Stimulated activated effector memory CD8-positive, alpha-beta T cell treated with anti-CD3 and anti-CD28 coated beads, Interleukin-12 subunit alpha, Interleukin-12 subunit beta, amount 100 ng/mL, for 72 hours (primary cell): ENCODE measurements around the gene C2orf80.

ENCODE experiments used
- ATAC-seq: fragments of 150-1000 bp; cut with Tn5 transposase; 2 replicates; pipeline ENCODE4 v1.10.0; 2021
- DNase-seq, 2 donors: peaks; one replicate each; pipeline ENCODE4 v3.0.0; 2021 to 2022; ENCODE audit warnings: low spot score in 2 of 2
- H3K27ac Mint-ChIP-seq: one replicate; pipeline ENCODE4 v1.8.0; 2022; ENCODE audit warnings: mild to moderate bottlenecking, mixed read lengths
- H3K36me3 Mint-ChIP-seq: one replicate; pipeline ENCODE4 v1.8.0; 2022; ENCODE audit warnings: mild to moderate bottlenecking, mixed read lengths
- H3K4me1 Mint-ChIP-seq: one replicate; pipeline ENCODE4 v1.8.0; 2022; ENCODE audit warnings: mixed read lengths
- H3K4me3 Mint-ChIP-seq: one replicate; pipeline ENCODE4 v1.8.0; 2022; ENCODE audit warnings: mild to moderate bottlenecking, mixed read lengths
- H3K9me3 Mint-ChIP-seq: one replicate; pipeline ENCODE4 v1.8.0; 2022; ENCODE audit warnings: mixed read lengths

Gene C2orf80

DNA sequence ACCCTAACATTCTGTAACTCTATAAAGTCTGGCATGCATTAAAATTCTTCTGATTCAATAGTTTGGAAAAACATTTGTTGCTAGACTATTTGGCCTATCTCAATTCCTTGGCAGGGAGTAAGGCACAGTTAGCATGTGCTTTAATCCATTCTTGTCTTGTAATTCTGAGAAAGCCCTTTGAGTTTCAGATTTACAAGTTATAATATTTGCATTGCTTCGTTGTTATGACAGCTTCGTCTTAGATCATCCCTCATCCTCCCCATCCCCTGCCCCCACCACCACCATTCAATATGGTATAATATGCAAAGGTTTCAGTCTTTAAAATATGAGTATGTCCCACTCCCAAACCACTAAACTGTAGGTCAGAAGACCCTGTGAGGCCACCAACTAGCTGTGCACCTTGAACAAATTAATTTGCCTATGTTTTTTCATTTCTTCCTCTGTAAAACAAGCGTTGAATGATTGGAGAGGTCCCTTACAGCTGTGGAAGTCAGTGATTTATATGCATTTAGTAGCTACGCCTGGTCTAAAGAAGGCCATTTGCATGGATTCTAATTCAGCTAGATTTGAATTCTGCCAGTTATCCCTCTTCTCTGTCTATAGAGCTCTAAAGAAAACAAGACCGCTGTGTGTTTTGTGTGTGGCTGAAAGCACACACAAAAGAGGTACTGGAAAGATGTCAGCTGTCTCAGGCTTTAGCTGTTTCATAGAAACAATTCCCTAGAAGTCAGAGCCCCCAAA is 591 bp downstream of the C2orf80 start:
- Mint-ChIP-seq H3K4me3 (no peak overlapping the region), H3K27ac (no peak overlapping the region), H3K9me3 (no peaks in the 10 kb centered on the region), H3K4me1 (no peaks in the 10 kb centered on the region), H3K36me3 (no peaks in the 10 kb centered on the region)
- ATAC-seq: no peak
- no peak for DNase-seq

DNA sequence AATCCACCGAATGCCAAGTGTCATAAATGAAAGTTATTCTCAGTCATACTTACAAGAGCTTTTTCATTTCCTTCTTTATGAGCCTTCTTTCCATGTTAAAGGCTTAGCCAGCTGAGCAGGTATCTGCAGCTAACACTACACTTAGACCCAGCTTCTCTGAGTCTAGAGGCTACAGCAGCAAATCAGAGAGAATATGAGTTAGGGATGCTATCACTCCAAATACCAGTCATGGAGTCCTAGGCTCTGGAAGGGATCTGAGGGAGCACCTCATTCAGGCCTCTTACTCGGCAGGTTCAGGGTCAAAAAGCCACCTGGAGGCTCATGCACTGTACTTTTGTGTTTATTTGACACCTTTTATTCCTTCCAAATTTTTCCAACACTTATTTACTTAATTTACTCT is 2.9 kb downstream of the C2orf80 start:
- no peaks in the 10 kb centered on the region for H3K9me3 Mint-ChIP-seq
- H3K4me1 Mint-ChIP-seq: no peaks in the 10 kb centered on the region
- DNase-seq (no peak), ATAC-seq (no peak)
- H3K36me3 Mint-ChIP-seq: no peaks in the 10 kb centered on the region
- no peak overlapping the region for H3K4me3 Mint-ChIP-seq
- no peak overlapping the region for H3K27ac Mint-ChIP-seq

DNA sequence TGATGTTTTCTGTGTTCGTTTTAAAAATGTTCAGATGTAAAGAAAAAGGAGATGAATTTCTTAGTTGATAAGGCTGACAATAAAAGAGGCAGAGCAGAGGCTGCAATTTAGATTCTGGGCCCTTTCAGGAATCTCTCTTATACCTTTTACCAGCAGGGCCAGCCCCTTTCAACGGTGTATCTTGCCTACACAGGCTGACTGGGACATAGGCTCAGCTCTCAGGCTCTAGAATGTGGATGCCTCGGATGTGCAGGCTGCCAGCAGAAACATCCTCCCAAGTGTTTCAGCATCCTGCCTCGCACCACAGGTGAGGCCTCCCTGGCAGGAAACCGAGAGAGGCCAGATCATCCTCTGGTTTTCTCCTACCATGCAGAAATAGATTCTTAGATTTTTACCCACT is 3.4 kb downstream of the C2orf80 start:
- Mint-ChIP-seq H3K4me3 (no peak overlapping the region), H3K27ac (no peak overlapping the region), H3K36me3 (no peaks in the 10 kb centered on the region), H3K4me1 (no peaks in the 10 kb centered on the region), H3K9me3 (no peaks in the 10 kb centered on the region)
- DNase-seq: no peak
- ATAC-seq: no peak

DNA sequence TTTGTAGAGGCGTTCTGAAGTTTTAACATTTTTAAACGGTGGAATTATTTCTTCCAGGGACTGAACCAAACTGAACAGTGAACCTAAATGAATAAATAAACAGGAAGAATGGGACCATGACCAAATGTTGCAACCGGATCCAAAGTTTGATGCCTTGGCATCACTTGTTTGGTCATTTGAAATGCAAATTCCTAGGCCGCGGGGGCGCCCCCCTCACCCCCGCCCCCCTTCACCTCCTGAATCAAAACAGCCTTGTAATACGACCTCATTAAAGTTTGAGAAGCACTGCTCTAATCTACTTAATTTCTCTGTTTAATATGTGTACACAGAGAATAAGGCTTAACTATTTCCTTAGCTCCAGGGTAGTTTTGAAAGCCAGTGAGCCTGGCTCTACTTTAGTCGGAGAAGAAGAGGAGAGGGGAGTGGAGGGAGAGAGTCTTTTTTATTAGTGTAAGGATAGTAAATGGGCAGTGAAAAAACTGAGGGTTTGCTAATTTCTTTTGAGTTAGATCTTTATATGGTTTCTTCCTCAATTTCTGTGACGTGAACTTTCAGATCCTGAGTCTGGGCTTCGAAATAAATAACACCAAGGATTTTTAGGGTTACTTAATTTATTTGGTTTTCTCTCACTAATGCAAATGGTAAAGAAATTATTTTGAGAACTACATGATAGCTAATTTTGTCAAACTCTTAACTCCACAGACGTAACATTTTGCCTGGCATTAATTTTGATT is 5.7 kb downstream of the C2orf80 start:
- DNase-seq (no peak), ATAC-seq (no peak)
- H3K9me3 Mint-ChIP-seq: no peaks in the 10 kb centered on the region
- no peaks in the 10 kb centered on the region for H3K36me3 Mint-ChIP-seq
- no peaks in the 10 kb centered on the region for H3K4me1 Mint-ChIP-seq
- no peak overlapping the region for H3K27ac Mint-ChIP-seq
- no peak overlapping the region for H3K4me3 Mint-ChIP-seq

DNA sequence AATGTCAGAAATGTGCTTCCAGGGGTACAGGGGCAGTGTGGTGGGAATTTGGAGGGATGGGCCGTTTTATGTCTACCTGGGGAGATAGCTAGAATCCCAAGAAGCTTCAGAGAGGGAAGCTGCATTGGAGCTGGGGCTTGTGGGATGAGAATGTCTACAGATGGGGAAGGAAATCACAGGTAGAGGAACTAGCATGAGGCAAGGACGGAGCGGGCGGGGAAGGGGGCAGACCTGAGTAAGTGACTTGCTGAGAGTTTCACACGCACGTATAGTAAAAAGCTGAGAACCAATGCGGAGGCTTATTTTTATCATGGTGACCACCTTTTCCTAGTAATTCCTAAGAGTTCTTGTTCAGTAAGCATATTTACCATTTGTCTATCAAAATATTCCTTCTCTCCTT is 6.3 kb downstream of the C2orf80 start:
- H3K36me3 Mint-ChIP-seq: no peaks in the 10 kb centered on the region
- H3K9me3 Mint-ChIP-seq: no peaks in the 10 kb centered on the region
- ATAC-seq (no peak), DNase-seq (no peak)
- H3K4me1 Mint-ChIP-seq: no peaks in the 10 kb centered on the region
- no peak overlapping the region for H3K27ac Mint-ChIP-seq
- no peak overlapping the region for H3K4me3 Mint-ChIP-seq

DNA sequence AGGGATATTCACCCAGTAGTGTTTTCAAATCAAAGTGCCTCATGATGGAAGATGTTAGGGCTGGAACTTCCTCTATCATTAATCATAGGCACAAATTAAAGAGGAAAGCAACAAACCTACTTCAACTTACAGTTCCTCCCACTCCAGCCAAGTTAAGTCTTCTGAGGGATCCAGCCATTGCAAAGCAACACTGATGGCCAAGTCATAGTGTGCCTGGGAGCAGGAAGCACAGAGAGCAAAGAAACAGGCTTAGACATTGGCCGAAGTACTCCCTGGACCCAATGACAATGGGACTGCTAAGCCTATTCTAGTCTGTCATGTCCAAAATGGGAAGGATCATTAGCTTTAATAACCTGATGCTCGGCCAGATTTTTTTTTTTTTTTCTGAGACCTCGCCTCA is 7.0 kb downstream of the C2orf80 start:
- H3K4me3 Mint-ChIP-seq: no peak overlapping the region
- ATAC-seq (no peak), DNase-seq (no peak)
- no peaks in the 10 kb centered on the region for H3K4me1 Mint-ChIP-seq
- H3K27ac Mint-ChIP-seq: no peak overlapping the region
- H3K36me3 Mint-ChIP-seq: no peaks in the 10 kb centered on the region
- H3K9me3 Mint-ChIP-seq: no peaks in the 10 kb centered on the region

DNA sequence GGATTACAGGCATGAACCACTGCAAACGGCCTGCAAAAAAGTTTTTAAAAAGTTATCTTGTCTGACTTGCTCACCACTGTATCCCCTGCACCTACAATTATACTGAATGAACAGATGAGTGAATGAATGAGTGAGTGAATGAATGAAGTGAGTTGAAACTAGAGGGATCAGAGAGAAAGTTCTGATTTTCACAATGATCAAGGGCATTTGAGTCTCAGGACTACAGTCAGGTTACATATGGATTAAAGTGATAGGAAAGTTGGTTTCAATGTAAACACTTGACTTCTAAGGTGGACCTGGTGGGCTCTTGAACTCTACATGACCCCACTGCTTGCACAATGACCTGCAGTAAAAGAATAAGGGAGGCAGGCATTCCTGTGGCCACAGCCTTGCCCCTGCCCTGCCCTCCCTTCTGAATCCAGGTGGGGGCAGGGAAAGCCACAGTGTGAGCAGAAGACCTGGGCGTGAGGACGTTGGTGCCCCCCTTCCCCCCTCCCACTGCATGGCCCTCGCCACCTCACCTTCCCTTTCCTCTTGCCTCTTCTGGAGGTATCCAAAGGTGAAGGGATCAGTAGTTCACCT is 10.7 kb downstream of the C2orf80 start:
- H3K9me3 Mint-ChIP-seq: no peaks in the 10 kb centered on the region
- no peak overlapping the region for H3K27ac Mint-ChIP-seq
- no peak for ATAC-seq

DNA sequence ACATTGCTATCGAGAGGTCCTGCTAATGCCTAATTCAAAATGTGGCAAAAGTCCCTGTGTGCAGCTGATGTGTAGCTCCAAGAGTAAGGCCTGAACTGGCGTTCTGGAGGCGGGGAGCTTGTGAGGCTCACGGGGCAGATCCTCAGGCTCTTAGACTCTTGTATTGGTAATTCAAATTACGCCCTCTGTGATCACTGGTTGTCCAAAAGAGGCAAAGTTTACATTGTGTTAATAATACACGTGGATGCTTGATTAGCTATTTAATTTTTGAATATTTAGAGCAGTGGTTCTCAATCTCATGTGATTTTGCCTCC is 14.0 kb downstream of the C2orf80 start:
- ATAC-seq: no peak
- Mint-ChIP-seq H3K36me3 (no peaks in the 10 kb centered on the region), H3K4me3 (no peak overlapping the region), H3K27ac (no peak overlapping the region), H3K4me1 (no peaks in the 10 kb centered on the region), H3K9me3 (no peaks in the 10 kb centered on the region)
- no peak for DNase-seq

More for the DNA sequence above, 10.7 kb downstream of the C2orf80 start:
- H3K4me1 Mint-ChIP-seq: no peaks in the 10 kb centered on the region
- H3K4me3 Mint-ChIP-seq: no peak overlapping the region
- DNase-seq: no peak
- H3K36me3 Mint-ChIP-seq: no peaks in the 10 kb centered on the region

DNA sequence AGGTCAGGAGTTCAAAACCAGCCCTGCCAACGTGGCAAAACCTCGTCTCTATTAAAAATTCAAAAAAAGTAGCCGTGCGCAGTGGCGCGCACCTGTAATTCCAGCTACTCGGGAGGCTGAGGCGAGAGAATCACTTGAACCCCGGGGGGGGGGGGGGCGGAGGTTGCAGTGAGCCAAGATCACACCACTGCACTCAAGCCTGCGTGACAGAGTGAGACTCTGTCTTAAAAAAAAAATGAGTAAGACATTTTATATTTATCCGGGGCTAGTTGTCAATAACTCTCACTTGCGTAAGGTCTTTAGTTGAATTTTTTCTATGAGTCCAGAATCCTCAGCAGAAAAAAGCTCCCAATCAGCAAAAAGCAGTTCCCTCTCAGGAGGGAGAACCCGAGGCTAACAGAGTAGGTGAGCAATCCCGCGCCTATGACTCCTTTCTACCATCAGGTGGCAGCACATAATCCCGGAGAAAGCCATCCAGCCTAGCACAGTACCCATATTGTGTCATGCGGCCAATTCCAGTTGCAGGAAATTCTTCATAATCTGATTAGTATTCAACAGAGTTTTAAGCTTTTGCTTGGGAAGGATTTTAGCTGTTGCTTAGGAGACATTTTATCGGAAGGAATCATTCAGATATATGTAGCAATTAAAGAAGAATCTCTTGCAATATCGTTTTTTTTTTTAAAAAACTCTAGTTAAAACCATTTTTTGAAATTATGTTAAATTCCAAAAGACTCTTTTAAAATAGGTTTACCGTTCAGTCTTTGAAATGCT is 14.6 kb downstream of the C2orf80 start:
- no peaks in the 10 kb centered on the region for H3K36me3 Mint-ChIP-seq
- DNase-seq (peak; percentile 33 to 74), ATAC-seq (peak; percentile 94)
- no peak overlapping the region for H3K4me3 Mint-ChIP-seq
- no peak overlapping the region for H3K27ac Mint-ChIP-seq
- H3K4me1 Mint-ChIP-seq: no peaks in the 10 kb centered on the region
- no peaks in the 10 kb centered on the region for H3K9me3 Mint-ChIP-seq

DNA sequence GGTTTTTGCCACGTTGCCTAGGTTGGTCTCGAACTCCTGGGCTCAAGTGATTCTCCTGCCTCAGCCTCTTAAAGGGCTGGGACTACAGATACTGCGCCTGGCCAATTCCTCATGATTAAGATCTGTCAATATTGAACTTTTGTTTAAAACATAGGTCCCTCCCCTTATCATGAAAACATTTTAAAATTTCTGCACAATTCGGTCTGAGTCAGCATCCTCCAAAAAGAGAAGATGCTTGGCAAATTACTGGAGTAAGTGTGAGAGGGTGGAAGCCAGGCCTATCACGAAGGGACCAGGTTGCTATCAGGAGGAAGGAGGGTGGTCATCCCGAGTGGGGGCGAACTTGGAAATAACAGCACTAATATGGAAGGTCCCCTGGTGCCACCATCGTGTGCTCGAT is 15.7 kb downstream of the C2orf80 start:
- Mint-ChIP-seq H3K4me1 (no peaks in the 10 kb centered on the region), H3K9me3 (no peaks in the 10 kb centered on the region), H3K36me3 (no peaks in the 10 kb centered on the region), H3K4me3 (no peak overlapping the region), H3K27ac (no peak overlapping the region)
- no peak for ATAC-seq
- no peak for DNase-seq

DNA sequence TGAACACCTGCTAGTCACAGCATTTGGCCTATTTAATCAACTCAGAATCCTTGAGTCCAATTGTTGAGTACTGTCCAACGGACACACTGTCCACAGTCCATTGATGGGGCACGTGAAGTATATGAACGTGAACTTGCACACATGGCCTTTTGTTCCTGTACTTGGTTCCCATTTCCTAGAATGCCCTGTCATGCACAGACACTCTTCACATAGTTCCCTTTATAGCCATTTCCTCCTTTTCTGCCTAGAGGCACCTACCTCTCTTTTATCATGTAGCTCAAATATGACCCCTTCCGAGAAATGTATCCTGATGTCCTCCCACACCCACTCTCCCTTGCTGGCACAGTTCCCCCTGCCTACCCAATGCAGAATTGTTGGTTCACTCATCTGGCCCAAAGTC is 17.7 kb downstream of the C2orf80 start:
- Mint-ChIP-seq H3K4me1 (no peaks in the 10 kb centered on the region), H3K9me3 (no peaks in the 10 kb centered on the region), H3K4me3 (no peak overlapping the region), H3K36me3 (no peaks in the 10 kb centered on the region), H3K27ac (no peak overlapping the region)
- ATAC-seq: peak; percentile 22
- DNase-seq: no peak

DNA sequence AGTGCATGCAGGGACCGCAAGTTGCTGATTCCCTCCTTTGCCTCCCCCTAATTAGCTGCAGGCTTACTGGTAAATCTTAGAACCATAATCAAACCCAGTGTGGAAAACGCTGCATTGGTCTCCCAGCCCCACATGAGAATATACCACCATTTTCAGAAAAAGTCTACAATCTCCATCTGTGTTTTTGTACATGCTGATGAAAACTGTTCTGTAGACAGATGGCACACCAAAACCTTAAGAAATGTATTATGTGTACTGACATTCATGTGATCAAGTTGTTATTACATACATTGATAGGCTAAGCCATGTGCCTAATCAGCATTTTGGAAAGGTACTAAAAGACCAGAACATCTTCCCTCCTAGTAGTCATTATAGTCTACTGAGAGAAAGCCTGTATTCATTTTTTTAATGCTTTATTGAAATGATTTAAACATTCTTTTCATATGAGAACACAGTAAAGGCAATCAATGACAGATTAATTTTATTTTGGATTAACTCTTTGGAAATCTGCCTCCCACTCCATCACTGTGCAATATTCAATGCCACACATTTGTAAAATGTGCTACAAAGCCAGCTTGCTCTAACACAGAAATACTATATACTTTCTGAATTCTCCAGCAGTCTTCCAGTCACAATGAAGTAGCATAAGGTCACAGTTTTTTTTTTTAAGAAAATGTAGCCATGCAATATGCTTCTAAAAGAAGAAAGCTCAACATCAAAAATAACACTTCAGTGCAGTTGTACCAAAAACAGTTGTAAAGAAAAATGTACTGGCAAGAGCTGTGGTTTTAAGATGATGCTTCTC is 24.7 kb downstream of the C2orf80 start:
- H3K4me1 Mint-ChIP-seq: no peaks in the 10 kb centered on the region
- H3K4me3 Mint-ChIP-seq: no peak overlapping the region
- H3K36me3 Mint-ChIP-seq: no peaks in the 10 kb centered on the region
- no peak for ATAC-seq
- DNase-seq: no peak
- H3K27ac Mint-ChIP-seq: no peak overlapping the region
- no peaks in the 10 kb centered on the region for H3K9me3 Mint-ChIP-seq

DNA sequence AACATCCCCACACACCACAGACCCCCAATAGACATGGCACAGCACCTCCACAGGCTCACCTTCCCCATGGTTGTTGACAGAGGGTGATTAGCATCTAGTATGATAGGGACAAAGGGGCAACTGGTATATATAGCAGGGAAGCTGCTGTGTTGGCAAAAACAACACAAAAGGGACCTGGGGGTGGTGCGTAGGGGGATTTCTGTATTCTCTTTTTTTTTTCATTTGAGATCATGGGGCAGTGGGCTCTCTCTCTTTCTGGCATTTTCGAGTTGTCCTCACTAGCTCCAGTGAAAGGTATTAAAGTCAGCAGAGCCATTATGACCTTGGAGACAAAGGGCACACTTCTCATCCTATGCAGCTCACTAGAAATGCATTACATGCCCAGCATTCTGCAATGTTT is 26.3 kb downstream of the C2orf80 start, which contains the start of gene CRYGA:
Gene CRYGA (minus strand): TSS at position 101 of the 400 bp plus-strand sequence. CDS start 33 bp downstream, at position 68.
- no peaks in the 10 kb centered on the region for H3K4me1 Mint-ChIP-seq
- no peaks in the 10 kb centered on the region for H3K36me3 Mint-ChIP-seq
- no peak within 1 kb of the TSS for H3K27ac Mint-ChIP-seq
- DNase-seq: no peak
- no peak within 1 kb of the TSS for H3K4me3 Mint-ChIP-seq
- ATAC-seq: no peak
- no peaks in the 10 kb centered on the region for H3K9me3 Mint-ChIP-seq

DNA sequence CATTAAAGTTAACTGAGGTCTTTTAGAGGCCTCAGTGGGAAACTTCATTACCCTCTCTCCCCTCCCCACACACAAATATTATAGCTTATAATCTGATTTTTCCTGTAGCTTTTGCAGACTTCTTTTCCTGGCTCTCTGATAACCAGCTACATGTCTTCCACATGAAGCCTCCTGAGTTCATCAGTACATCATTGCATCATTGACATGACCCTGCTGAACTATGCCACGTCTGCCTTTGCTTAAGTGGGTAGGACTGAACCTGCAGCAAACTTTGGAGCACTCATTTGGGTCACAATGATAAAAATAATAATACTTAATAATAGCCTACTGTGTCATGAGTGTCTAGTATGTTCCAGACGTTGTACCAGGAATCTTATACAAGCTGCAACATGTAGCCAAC is 33.4 kb downstream of the C2orf80 start:
- H3K4me1 Mint-ChIP-seq: no peaks in the 10 kb centered on the region
- no peak overlapping the region for H3K4me3 Mint-ChIP-seq
- H3K9me3 Mint-ChIP-seq: no peaks in the 10 kb centered on the region
- no peak for DNase-seq
- H3K36me3 Mint-ChIP-seq: no peaks in the 10 kb centered on the region
- ATAC-seq: no peak
- H3K27ac Mint-ChIP-seq: no peak overlapping the region

DNA sequence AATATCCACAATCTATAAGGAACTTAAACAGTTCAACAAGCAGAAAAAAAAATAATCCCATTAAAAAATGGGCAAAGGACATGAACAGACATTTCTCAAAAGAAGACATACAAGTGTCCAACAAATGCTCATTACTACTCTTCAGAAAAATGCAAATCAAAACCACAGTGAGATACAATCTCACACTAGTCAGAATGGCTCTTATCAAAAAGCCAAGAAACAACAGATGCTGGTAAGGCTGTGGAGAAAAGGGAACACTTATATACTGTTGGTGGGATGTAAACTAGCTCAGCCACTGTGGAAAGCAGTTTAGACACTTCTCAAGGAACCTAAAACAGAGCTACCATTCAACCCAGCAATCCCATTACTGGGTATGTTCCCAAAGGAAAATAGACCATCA is 36.7 kb downstream of the C2orf80 start:
- ATAC-seq (no peak), DNase-seq (no peak)
- Mint-ChIP-seq H3K27ac (no peak overlapping the region), H3K9me3 (no peaks in the 10 kb centered on the region), H3K4me3 (no peak overlapping the region), H3K4me1 (no peaks in the 10 kb centered on the region), H3K36me3 (no peaks in the 10 kb centered on the region)
